Caco-2 (cell line): Measurements from ENCODE around the gene MMADHC. TPM values are rescaled to one million over a fixed set of nuclear protein-coding genes. Genes with fewer than 3 reads are reported as not detected.

Experiments used
- BruUV-seq: library from RNA; stranded (reverse); fragments of 400-500 nt; replicated peaks from 2 replicates; lab custom pipeline; 2021; lab: Mats Ljungman, UMichigan
- CTCF ChIA-PET: fragments of 300-600 bp; sonication (Branson Sonifier 250); formaldehyde crosslinking; loops from one replicate; lab custom pipeline; 2022; ENCODE audit warnings: antibody characterized with exemption; lab: Charles Lee
- POLR2A ChIA-PET: fragments of 300-600 bp; sonication (Branson Sonifier 250); formaldehyde crosslinking; loops from one replicate; lab custom pipeline; 2022; ENCODE audit warnings: antibody characterized with exemption; lab: Charles Lee
- DNase-seq, 2 experiments: peaks; one replicate each; pipeline versions ENCODE4 v3.0.0 to v3.0.0-alpha.2; 2020 to 2022
- H3K27me3 ChIP-seq: replicated peaks from 2 replicates; pipeline ENCODE4 v1.6.0; 2011; ENCODE audit warnings: low read length; ENCODE audit not compliant: control insufficient read depth, insufficient read depth
- H3K36me3 ChIP-seq: 2 replicates; pipeline ENCODE4 v1.5.1; 2011; ENCODE audit warnings: low read length; ENCODE audit not compliant: control insufficient read depth, insufficient read depth
- H3K4me1 ChIP-seq: fragments of 250-450 bp; sonication (Bioruptor Pico); 2 replicates; pipeline ENCODE4 v1.5.1; 2020; ENCODE audit warnings: mild to moderate bottlenecking
- H3K4me3 ChIP-seq: 2 replicates; pipeline ENCODE4 v1.5.1; 2011; ENCODE audit warnings: low read depth, mild to moderate bottlenecking, control low read depth, low read length
- H3K9me3 ChIP-seq: fragments of 250-450 bp; sonication (Bioruptor Pico); 2 replicates; pipeline ENCODE4 v1.5.1; 2020; ENCODE audit warnings: mild to moderate bottlenecking, moderate library complexity
- H3K27ac Mint-ChIP-seq: one replicate; pipeline ENCODE4 v1.8.0; 2022; ENCODE audit warnings: mixed read lengths; ENCODE audit not compliant: unreplicated experiment
- H3K27me3 Mint-ChIP-seq: one replicate; pipeline ENCODE4 v1.8.0; 2022; ENCODE audit warnings: mixed read lengths; ENCODE audit not compliant: insufficient read depth, unreplicated experiment
- H3K36me3 Mint-ChIP-seq: one replicate; pipeline ENCODE4 v1.8.0; 2022; ENCODE audit warnings: mild to moderate bottlenecking, mixed read lengths; ENCODE audit not compliant: insufficient read depth, unreplicated experiment
- H3K4me1 Mint-ChIP-seq: one replicate; pipeline ENCODE4 v1.8.0; 2022; ENCODE audit warnings: low read depth, mixed read lengths; ENCODE audit not compliant: unreplicated experiment
- H3K4me3 Mint-ChIP-seq: one replicate; pipeline ENCODE4 v1.8.0; 2022; ENCODE audit warnings: mild to moderate bottlenecking, moderate library complexity, mixed read lengths; ENCODE audit not compliant: unreplicated experiment
- H3K9me3 Mint-ChIP-seq: one replicate; pipeline ENCODE4 v1.8.0; 2022; ENCODE audit warnings: mixed read lengths; ENCODE audit not compliant: unreplicated experiment
- intact Hi-C: fragments of 100-400 bp; cut with micrococcal nuclease; formaldehyde crosslinking; loops from one replicate; pipeline ENCODE4 v1.10.0; 2022; ENCODE audit not compliant: unreplicated experiment
- total RNA-seq: library from RNA; stranded (reverse); gene quantifications from 2 replicates; pipeline ENCODE4 v1.2.3, GENCODE V29; 2022
- TF ChIP-seq, protein P1 (sequence below), 2 experiments: fragments of 200-600 bp in 1 of 2; IDR thresholded peaks; 1 replicate in 1 of 2; 2 replicates in 1 of 2; pipeline versions ENCODE4 v1.5.1 to v1.8.0; 2011 to 2022; ENCODE audit warnings: antibody characterized with exemption in 1 of 2, control low read depth in 1 of 2, inconsistent platforms in 1 of 2, low read depth in 1 of 2, low read length in 1 of 2, mild to moderate bottlenecking in 1 of 2, moderate library complexity in 1 of 2; ENCODE audit not compliant: insufficient read depth in 1 of 2, severe bottlenecking in 1 of 2, unreplicated experiment in 1 of 2

MMADHC gene
- total RNA-seq, 1 experiment from 2014 or later, result 132 TPM

DNA sequence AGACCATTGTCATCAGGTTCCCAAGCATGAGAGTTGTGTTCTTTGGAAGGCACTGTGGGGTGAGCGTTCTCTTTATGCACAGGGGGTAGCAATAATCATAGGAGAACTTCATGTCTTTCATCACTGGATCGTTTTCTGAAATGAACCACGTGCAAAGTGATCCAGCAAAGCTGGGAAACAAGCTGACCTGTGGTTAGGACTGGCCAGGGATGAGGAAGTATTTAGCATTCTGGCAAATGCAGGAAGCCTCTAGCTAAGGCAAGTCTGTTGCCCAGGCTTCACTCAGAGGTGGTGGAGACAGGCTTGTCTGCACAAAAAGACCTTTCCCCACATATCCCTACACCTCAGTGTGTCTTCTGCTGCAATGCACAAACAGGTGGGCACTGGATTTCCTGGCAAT lies 58.6 kb downstream of the MMADHC start:
- H3K36me3 ChIP-seq, result no peaks in the 10 kb centered on the region; the same call in 1 of the 2 replicates
- no peaks in the 10 kb centered on the region for H3K4me1 ChIP-seq
- DNase-seq, result no peak
- TF ChIP-seq, protein P1, sequence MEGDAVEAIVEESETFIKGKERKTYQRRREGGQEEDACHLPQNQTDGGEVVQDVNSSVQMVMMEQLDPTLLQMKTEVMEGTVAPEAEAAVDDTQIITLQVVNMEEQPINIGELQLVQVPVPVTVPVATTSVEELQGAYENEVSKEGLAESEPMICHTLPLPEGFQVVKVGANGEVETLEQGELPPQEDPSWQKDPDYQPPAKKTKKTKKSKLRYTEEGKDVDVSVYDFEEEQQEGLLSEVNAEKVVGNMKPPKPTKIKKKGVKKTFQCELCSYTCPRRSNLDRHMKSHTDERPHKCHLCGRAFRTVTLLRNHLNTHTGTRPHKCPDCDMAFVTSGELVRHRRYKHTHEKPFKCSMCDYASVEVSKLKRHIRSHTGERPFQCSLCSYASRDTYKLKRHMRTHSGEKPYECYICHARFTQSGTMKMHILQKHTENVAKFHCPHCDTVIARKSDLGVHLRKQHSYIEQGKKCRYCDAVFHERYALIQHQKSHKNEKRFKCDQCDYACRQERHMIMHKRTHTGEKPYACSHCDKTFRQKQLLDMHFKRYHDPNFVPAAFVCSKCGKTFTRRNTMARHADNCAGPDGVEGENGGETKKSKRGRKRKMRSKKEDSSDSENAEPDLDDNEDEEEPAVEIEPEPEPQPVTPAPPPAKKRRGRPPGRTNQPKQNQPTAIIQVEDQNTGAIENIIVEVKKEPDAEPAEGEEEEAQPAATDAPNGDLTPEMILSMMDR (IDR thresholded peaks at IDR 0.05; ENCODE audit: insufficient read depth in 1 of 2, low read depth in 1 of 2, low read length in 1 of 2, severe bottlenecking in 1 of 2, unreplicated experiment in 1 of 2), result no peak
- H3K27me3 Mint-ChIP-seq, result no peaks in the 10 kb centered on the region
- H3K4me1 Mint-ChIP-seq, result peaks cover 6% of the 10 kb centered on the region
- H3K9me3 ChIP-seq, result no peaks in the 10 kb centered on the region
- ChIA-PET POLR2A (no interaction called here), CTCF (no interaction called here)
- H3K36me3 Mint-ChIP-seq, result no peaks in the 10 kb centered on the region
- intact Hi-C loops, result no loop called here
- no peak overlapping the region for H3K27ac Mint-ChIP-seq
- no peak overlapping the region for H3K4me3 Mint-ChIP-seq
- no TSS peak for BruUV-seq
- peaks cover 1% of the 10 kb centered on the region for H3K9me3 Mint-ChIP-seq
- no peak overlapping the region for H3K4me3 ChIP-seq
- no peaks in the 10 kb centered on the region for H3K27me3 ChIP-seq

DNA sequence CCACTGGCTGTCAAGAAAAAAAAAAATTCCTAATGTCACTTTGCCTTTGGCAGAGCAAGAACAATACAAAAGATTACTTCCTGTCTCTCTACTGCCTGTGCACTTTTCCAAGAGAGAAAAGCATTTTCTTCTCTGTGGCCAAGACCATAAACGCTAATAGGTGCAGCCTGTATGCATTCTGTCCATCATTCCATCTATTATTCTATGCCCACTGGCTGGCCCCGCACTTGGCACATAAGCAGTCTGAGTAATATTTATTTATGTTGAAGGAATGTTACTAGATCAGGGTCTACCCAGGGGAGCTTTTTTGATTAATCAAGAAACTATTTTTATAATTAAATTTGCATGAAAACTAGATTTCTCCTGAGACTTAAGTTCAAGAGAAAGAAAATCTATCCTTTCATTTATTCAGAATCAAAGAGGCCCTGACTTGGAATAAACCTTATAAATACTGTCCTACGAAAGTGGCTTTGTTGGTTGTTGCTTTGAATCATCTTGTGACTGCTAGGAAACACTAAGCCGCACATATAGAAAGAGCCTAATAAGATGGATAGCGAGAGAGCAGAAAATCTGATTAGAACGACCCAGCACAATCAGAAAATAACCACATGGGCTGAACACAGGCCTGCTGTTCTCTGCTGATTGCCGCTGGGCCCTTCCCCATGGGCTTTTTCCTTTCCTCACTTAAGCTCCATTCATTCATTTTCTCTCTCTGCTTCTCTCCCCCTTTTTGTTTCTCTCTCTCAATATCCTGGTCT lies 59.4 kb downstream of the MMADHC start:
- H3K9me3 Mint-ChIP-seq, result peaks cover 9% of the 10 kb centered on the region
- H3K4me1 Mint-ChIP-seq, result peaks cover 6% of the 10 kb centered on the region
- ChIA-PET CTCF (no interaction called here), POLR2A (no interaction called here)
- H3K27me3 Mint-ChIP-seq, result no peaks in the 10 kb centered on the region
- no peak overlapping the region for H3K4me3 ChIP-seq
- H3K4me3 Mint-ChIP-seq, result no peak overlapping the region
- H3K27ac Mint-ChIP-seq, result no peak overlapping the region
- DNase-seq, result no peak
- TF ChIP-seq, protein P1 (IDR thresholded peaks at IDR 0.05; ENCODE audit: insufficient read depth in 1 of 2, low read depth in 1 of 2, low read length in 1 of 2, severe bottlenecking in 1 of 2, unreplicated experiment in 1 of 2), result no peak
- no peaks in the 10 kb centered on the region for H3K36me3 Mint-ChIP-seq
- no peaks in the 10 kb centered on the region; the same call in 1 of the 2 replicates for H3K36me3 ChIP-seq
- BruUV-seq, result no TSS peak
- intact Hi-C loops, result no loop called here
- H3K27me3 ChIP-seq, result no peaks in the 10 kb centered on the region
- peaks cover under 1% of the 10 kb centered on the region; the same call in 1 of the 2 replicates for H3K9me3 ChIP-seq
- H3K4me1 ChIP-seq, result no peaks in the 10 kb centered on the region

DNA sequence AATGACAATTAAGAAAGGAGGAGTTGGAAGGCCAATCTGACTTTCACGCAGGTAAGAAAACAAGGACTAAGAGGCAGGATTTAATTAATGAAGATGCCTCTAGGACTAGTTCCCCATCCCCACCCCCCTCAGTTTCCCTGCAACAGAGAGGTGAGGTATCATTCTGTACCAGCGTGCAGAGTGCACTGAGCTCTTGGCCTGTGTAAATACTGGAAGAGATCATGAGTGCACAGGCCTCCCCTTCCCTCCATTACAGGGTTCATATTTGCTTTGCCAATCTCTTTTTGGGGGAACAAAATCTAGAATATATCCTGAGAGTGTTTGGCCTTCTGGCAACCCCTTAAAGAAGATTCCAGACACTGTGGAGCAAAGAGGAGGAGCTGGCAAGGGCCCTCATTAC lies 60.9 kb downstream of the MMADHC start:
- H3K27ac Mint-ChIP-seq, result no peak overlapping the region
- no TSS peak for BruUV-seq
- no peak overlapping the region for H3K4me3 Mint-ChIP-seq
- ChIA-PET POLR2A (no interaction called here), CTCF (no interaction called here)
- H3K4me1 Mint-ChIP-seq, result peaks cover 6% of the 10 kb centered on the region
- no peak for DNase-seq
- no peaks in the 10 kb centered on the region for H3K27me3 ChIP-seq
- TF ChIP-seq, protein P1 (IDR thresholded peaks at IDR 0.05; ENCODE audit: insufficient read depth in 1 of 2, low read depth in 1 of 2, low read length in 1 of 2, severe bottlenecking in 1 of 2, unreplicated experiment in 1 of 2), result no peak
- H3K4me3 ChIP-seq, result no peak overlapping the region
- H3K36me3 ChIP-seq, result no peaks in the 10 kb centered on the region
- no peaks in the 10 kb centered on the region for H3K27me3 Mint-ChIP-seq
- peaks cover 6% of the 10 kb centered on the region for H3K9me3 ChIP-seq
- H3K4me1 ChIP-seq, result no peaks in the 10 kb centered on the region
- H3K36me3 Mint-ChIP-seq, result no peaks in the 10 kb centered on the region
- intact Hi-C loops, result no loop called here
- peaks cover 10% of the 10 kb centered on the region for H3K9me3 Mint-ChIP-seq
